ENCODE measurements around the gene ATP2C2. TPM values are rescaled to one million over a fixed set of nuclear protein-coding genes. Genes with fewer than 3 reads are reported as not detected.

ATP2C2 gene
- total RNA-seq, 1 experiment from 2014 or later = 20.3 TPM

DNA sequence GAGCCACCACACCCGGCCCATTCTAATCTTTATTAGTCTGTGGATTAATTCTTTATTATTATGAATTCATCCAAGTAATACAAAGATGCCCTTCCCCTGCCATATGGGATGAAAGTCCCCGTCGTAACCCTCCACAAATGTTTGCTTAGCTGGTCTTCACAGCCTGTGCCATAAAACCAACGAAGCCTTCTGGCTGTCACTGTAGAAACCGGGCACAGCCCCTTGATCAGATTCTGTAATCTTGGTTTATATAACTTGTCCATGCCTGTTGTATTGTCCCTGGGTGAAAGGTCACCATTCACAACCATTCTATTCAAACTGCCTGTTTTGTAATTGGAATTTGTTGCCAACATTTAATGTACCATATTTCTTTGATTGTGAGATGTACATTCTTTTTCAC is 66.5 kb downstream of the ATP2C2 start:
- no peaks in the 10 kb centered on the region for H3K27me3 ChIP-seq (ENCODE audit: insufficient read depth, low read length)
- ATAC-seq (no peak), DNase-seq (ENCODE audit: low read depth, low spot score) (no peak)
- CTCF ChIA-PET = no interaction called here
- POLR2A ChIA-PET = no interaction called here
- H3K4me3 ChIP-seq (replicated peaks in 1 of 2; ENCODE audit: low read depth in 1 of 2, low read length in 2 of 2) = no peak overlapping the region
- intact Hi-C loops (cut with micrococcal nuclease) = no loop called here
- no TSS peak for BruUV-seq (replicated peaks)
- no peak overlapping the region for H3K4me2 ChIP-seq (ENCODE audit: low read length)
- H3K27ac ChIP-seq (ENCODE audit: low read depth, low read length) = no peak overlapping the region
- no peaks in the 10 kb centered on the region for H3K36me3 ChIP-seq (ENCODE audit: control insufficient read depth in 1 of 2, insufficient read depth in 2 of 2, low read length in 2 of 2)
- H3K9me2 ChIP-seq (ENCODE audit: insufficient read depth) = no peaks in the 10 kb centered on the region
- no peak overlapping the region for H3K9ac ChIP-seq (ENCODE audit: low read length)
- H3K79me2 ChIP-seq (ENCODE audit: insufficient read depth, low read length) = no peaks in the 10 kb centered on the region
- H2AFZ ChIP-seq (ENCODE audit: low read depth, low read length, poor library complexity, severe bottlenecking) = no peak overlapping the region
- no peaks in the 10 kb centered on the region for H3K4me1 ChIP-seq (ENCODE audit: control insufficient read depth in 1 of 2, insufficient read depth in 2 of 2, low read length in 2 of 2)
- no peak for TF ChIP-seq POLR2AphosphoS5 (IDR thresholded peaks at IDR 0.05; ENCODE audit: low read depth, low read length)
- TF ChIP-seq EZH2 (IDR thresholded peaks at IDR 0.05) = no peak
- no peak for TF ChIP-seq EZH2phosphoT487 (IDR thresholded peaks at IDR 0.05; ENCODE audit: borderline replicate concordance)
- TF ChIP-seq REST (IDR thresholded peaks at IDR 0.05; ENCODE audit: low read depth) = no peak
- TF ChIP-seq, protein P1, sequence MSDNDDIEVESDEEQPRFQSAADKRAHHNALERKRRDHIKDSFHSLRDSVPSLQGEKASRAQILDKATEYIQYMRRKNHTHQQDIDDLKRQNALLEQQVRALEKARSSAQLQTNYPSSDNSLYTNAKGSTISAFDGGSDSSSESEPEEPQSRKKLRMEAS (IDR thresholded peaks at IDR 0.05) = no peak
- TF ChIP-seq CEBPB (IDR thresholded peaks at IDR 0.05; ENCODE audit: low read depth) = no peak
- no peak for TF ChIP-seq ZFX (IDR thresholded peaks at IDR 0.05)
- no peak for TF ChIP-seq YY1 (IDR thresholded peaks at IDR 0.05; ENCODE audit: extremely low read depth, insufficient replicate concordance, low read depth, low read length)
- TF ChIP-seq CBX3 (IDR thresholded peaks at IDR 0.05; ENCODE audit: low read depth) = no peak
- no peak for TF ChIP-seq TCF7L2 (IDR thresholded peaks at IDR 0.05; ENCODE audit: borderline replicate concordance, extremely low read depth, insufficient read depth, insufficient read length)
- no peak for TF ChIP-seq SP1 (IDR thresholded peaks at IDR 0.05; ENCODE audit: low read depth)
- no peak for TF ChIP-seq POLR2A (IDR thresholded peaks at IDR 0.05; ENCODE audit: borderline replicate concordance, extremely low read depth, insufficient read depth, insufficient read length)
- H4K20me1 ChIP-seq (ENCODE audit: insufficient read depth) = no peaks in the 10 kb centered on the region
- RAD21 ChIA-PET (ENCODE audit: low non-redundant PET in 1 of 2, low total read pairs in 2 of 2, uncharacterized antibody in 2 of 2, unreplicated experiment in 2 of 2) = no interaction called here
- no peaks in the 10 kb centered on the region for H3K9me3 ChIP-seq (ENCODE audit: control insufficient read depth in 1 of 2, insufficient read depth in 1 of 2, low read depth in 1 of 2, low read length in 2 of 2)

All from HCT116 (cell line).